Mesenchymal stem cell (in vitro differentiated cells and primary cell): Measurements from ENCODE around the gene FRMPD4.

ENCODE experiments used
- DNase-seq: peaks from one replicate; pipeline ENCODE4 v3.0.0-alpha.2; 2013
- H2AFZ ChIP-seq: one replicate; pipeline ENCODE4 v1.6.1; 2013; ENCODE audit warnings: low read depth, mild to moderate bottlenecking, control low read depth, inconsistent platforms, low read length, moderate library complexity
- H2AK5ac ChIP-seq: 2 replicates; pipeline ENCODE4 v1.6.1; 2013; ENCODE audit warnings: low read length, moderate library complexity, mild to moderate bottlenecking, inconsistent platforms; ENCODE audit not compliant: severe bottlenecking
- H2BK120ac ChIP-seq: one replicate; pipeline ENCODE4 v1.6.1; 2013; ENCODE audit warnings: low read depth, mild to moderate bottlenecking, inconsistent platforms, low read length, moderate library complexity
- H2BK12ac ChIP-seq, 2 experiments: one replicate each; pipeline ENCODE4 v1.6.1; 2013; ENCODE audit warnings: inconsistent platforms in 2 of 2, low read length in 2 of 2, mild to moderate bottlenecking in 2 of 2, moderate library complexity in 2 of 2, control low read depth in 1 of 2
- H2BK15ac ChIP-seq: one replicate; pipeline ENCODE4 v1.6.1; 2013; ENCODE audit warnings: mild to moderate bottlenecking, low read depth, inconsistent platforms; ENCODE audit not compliant: poor library complexity, severe bottlenecking
- H2BK5ac ChIP-seq: 2 replicates; pipeline ENCODE4 v1.6.1; 2013; ENCODE audit warnings: low read depth, mild to moderate bottlenecking, low read length, control low read depth, inconsistent platforms; ENCODE audit not compliant: poor library complexity, severe bottlenecking
- H3K14ac ChIP-seq, 2 experiments: one replicate each; pipeline ENCODE4 v1.6.1; 2013; ENCODE audit warnings: inconsistent platforms in 2 of 2, low read length in 2 of 2, control low read depth in 1 of 2, mild to moderate bottlenecking in 1 of 2, moderate library complexity in 1 of 2
- H3K18ac ChIP-seq, 2 experiments: one replicate each; pipeline ENCODE4 v1.6.1; 2013; ENCODE audit warnings: inconsistent platforms in 2 of 2, low read length in 2 of 2, control low read depth in 1 of 2, low read depth in 1 of 2, mild to moderate bottlenecking in 1 of 2
- H3K23ac ChIP-seq, 2 experiments: one replicate each; pipeline ENCODE4 v1.6.1; 2013; ENCODE audit warnings: inconsistent platforms in 2 of 2, low read length in 2 of 2, mild to moderate bottlenecking in 2 of 2, moderate library complexity in 2 of 2, control low read depth in 1 of 2
- H3K27ac ChIP-seq: 2 replicates; pipeline ENCODE4 v1.5.1; 2013; ENCODE audit warnings: mild to moderate bottlenecking, moderate library complexity, low read length, control low read depth, inconsistent platforms; ENCODE audit not compliant: poor library complexity, severe bottlenecking
- H3K27me3 ChIP-seq, 2 experiments: 2 replicates each; pipeline versions ENCODE4 v1.6.1 to v1.7.0; 2013; ENCODE audit warnings: low read length in 2 of 2, mild to moderate bottlenecking in 2 of 2, moderate library complexity in 2 of 2, control low read depth in 1 of 2, inconsistent platforms in 1 of 2; ENCODE audit not compliant: control insufficient read depth in 1 of 2, insufficient read depth in 1 of 2
- H3K36me3 ChIP-seq, 2 experiments: 2 replicates each; pipeline versions ENCODE4 v1.6.1 to v1.7.0; 2013; ENCODE audit warnings: low read length in 2 of 2, control low read depth in 1 of 2, inconsistent platforms in 1 of 2, low read depth in 1 of 2, mild to moderate bottlenecking in 1 of 2; ENCODE audit not compliant: insufficient read depth in 2 of 2, control insufficient read depth in 1 of 2
- H3K4ac ChIP-seq, 2 experiments: one replicate each; pipeline ENCODE4 v1.6.1; 2013; ENCODE audit warnings: inconsistent platforms in 2 of 2, low read length in 2 of 2, mild to moderate bottlenecking in 2 of 2, moderate library complexity in 2 of 2, control low read depth in 1 of 2, low read depth in 1 of 2
- H3K4me1 ChIP-seq: 2 replicates; pipeline ENCODE4 v1.6.1; 2013; ENCODE audit warnings: low read depth, low read length, control low read depth; ENCODE audit not compliant: control insufficient read depth, insufficient read depth
- H3K4me2 ChIP-seq: 2 replicates; pipeline ENCODE4 v1.6.1; 2013; ENCODE audit warnings: low read length, mild to moderate bottlenecking, inconsistent platforms; ENCODE audit not compliant: poor library complexity, severe bottlenecking
- H3K4me3 ChIP-seq, 2 experiments: 2 replicates each; pipeline versions ENCODE4 v1.5.1 to v1.7.0; 2013; ENCODE audit warnings: low read length in 2 of 2, mild to moderate bottlenecking in 2 of 2, control low read depth in 1 of 2, low read depth in 1 of 2; ENCODE audit not compliant: insufficient read depth in 1 of 2
- H3K79me1 ChIP-seq: replicated peaks from 2 replicates; pipeline ENCODE4 v1.6.1; 2013; ENCODE audit warnings: mild to moderate bottlenecking, control low read depth, low read length, inconsistent platforms; ENCODE audit not compliant: poor library complexity, severe bottlenecking
- H3K9ac ChIP-seq: 2 replicates; pipeline ENCODE4 v1.7.0; 2013; ENCODE audit warnings: mild to moderate bottlenecking, low read length, moderate library complexity
- H3K9me3 ChIP-seq: 2 replicates; pipeline ENCODE4 v1.7.0; 2013; ENCODE audit warnings: mild to moderate bottlenecking, low read length; ENCODE audit not compliant: control insufficient read depth
- H4K8ac ChIP-seq: one replicate; pipeline ENCODE4 v1.6.1; 2013; ENCODE audit warnings: inconsistent platforms, mild to moderate bottlenecking, low read length, moderate library complexity
- H4K91ac ChIP-seq: one replicate; pipeline ENCODE4 v1.6.1; 2013; ENCODE audit warnings: mild to moderate bottlenecking, low read length, inconsistent platforms
- WGBS: methylation state at CpG from one replicate; pipeline ENCODE4 v1.1.7; 2013; ENCODE audit warnings: mixed read lengths; 5-methylcytosine and 5-hydroxymethylcytosine counted together

Gene FRMPD4

DNA sequence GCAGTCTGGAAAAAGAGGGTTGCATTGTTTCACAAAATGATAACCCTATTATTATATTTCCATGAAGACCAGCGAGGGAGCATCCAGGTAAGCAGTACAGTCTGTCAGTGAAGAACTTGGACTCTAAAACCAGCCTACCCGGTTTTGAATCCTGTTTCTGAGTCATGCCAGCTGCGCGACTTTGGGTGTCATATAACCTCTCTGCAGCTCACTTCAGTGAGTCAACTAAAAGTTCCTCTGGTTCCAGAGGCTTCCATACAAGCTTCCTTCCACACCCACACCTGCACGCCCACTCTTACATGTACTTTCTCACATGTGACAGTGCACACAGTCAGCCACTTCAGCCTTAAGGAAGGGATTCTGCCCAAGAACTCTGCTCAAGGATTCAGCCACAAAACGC, 603.1 kb downstream of the FRMPD4 start:
- Histone ChIP-seq H2BK12ac (no peak overlapping the region), H3K79me1 (no peaks in the 10 kb centered on the region), H3K4me3 (no peak overlapping the region), H3K27ac (no peak overlapping the region), H3K9me3 (no peaks in the 10 kb centered on the region), H2AK5ac (no peak overlapping the region), H3K9ac (no peak overlapping the region), H3K23ac (no peak overlapping the region), H3K18ac (no peak overlapping the region), H3K36me3 (no peaks in the 10 kb centered on the region), H3K14ac (no peak overlapping the region), H4K91ac (no peak overlapping the region), H3K4me1 (no peaks in the 10 kb centered on the region), H3K4ac (no peak overlapping the region), H3K27me3 (no peaks in the 10 kb centered on the region), H2BK120ac (no peak overlapping the region), H2BK15ac (no peak overlapping the region), H2AFZ (no peak overlapping the region), H3K4me2 (no peak overlapping the region), H4K8ac (no peak overlapping the region), H2BK5ac (no peak overlapping the region)
- DNase-seq = no peak
- 87% methylated on average over 5 of the region's 6 CpGs for WGBS

DNA sequence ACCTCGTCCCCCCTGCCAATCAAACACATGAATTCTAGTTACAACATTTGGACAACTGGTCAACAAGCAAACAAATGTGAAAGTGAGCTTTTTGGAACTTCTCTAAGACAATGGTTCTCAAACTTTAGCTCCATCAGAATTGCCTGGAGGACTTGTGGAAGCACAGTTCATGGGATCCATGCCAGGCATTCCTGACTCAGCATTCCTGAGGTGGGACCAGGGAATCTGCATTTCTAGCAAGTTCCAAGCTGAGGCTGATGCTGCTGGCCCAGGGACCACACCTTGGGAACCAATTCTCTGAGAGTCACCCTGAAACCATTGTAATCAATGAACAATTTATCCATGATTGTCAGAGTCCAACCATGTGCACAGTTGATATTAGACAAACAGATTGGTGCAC, 609.2 kb downstream of the FRMPD4 start:
- WGBS = 55% methylated on average over 1 of the region's 1 CpG
- Histone ChIP-seq H3K27me3 (no peaks in the 10 kb centered on the region), H3K9ac (no peak overlapping the region), H3K9me3 (peaks cover 9% of the 10 kb centered on the region), H3K4me1 (no peaks in the 10 kb centered on the region), H2BK15ac (no peak overlapping the region), H2AFZ (no peak overlapping the region), H3K36me3 (no peaks in the 10 kb centered on the region), H4K8ac (no peak overlapping the region), H2BK5ac (no peak overlapping the region), H3K27ac (no peak overlapping the region), H3K23ac (no peak overlapping the region), H3K4me2 (no peak overlapping the region), H3K4me3 (no peak overlapping the region), H3K4ac (no peak overlapping the region), H2AK5ac (no peak overlapping the region), H2BK120ac (no peak overlapping the region), H4K91ac (no peak overlapping the region), H2BK12ac (no peak overlapping the region), H3K18ac (no peak overlapping the region), H3K79me1 (no peaks in the 10 kb centered on the region), H3K14ac (no peak overlapping the region)
- DNase-seq = no peak

DNA sequence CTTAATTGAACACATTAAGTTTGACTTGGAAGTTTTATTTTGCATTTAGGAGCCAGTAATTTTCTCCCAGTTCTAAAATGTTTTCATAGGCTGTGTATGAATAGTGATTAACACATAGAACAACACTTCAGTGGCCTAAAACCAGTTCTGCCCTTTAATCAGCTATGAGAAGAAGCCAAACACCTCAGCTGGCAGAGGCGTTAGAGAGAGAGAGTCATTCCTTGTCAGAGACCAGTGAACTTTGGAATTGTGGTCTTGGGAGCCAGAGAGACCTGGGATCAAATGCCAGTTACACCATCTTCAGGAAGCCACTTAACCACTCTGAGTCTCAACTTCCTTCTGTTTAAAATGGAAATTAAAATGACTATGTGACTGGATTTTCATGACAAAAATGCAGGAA, 613.6 kb downstream of the FRMPD4 start:
- no peak overlapping the region for H4K91ac ChIP-seq
- no peak overlapping the region for H2BK15ac ChIP-seq
- H2BK120ac ChIP-seq = no peak overlapping the region
- no peaks in the 10 kb centered on the region for H3K79me1 ChIP-seq
- no peak overlapping the region for H3K27ac ChIP-seq
- no peak overlapping the region for H3K4ac ChIP-seq
- no peak overlapping the region for H3K4me2 ChIP-seq
- H2AK5ac ChIP-seq = no peak overlapping the region
- no peak overlapping the region for H3K14ac ChIP-seq
- H3K18ac ChIP-seq = no peak overlapping the region
- no peak overlapping the region for H3K23ac ChIP-seq
- no peaks in the 10 kb centered on the region for H3K36me3 ChIP-seq
- no peak overlapping the region for H2BK12ac ChIP-seq
- H3K9ac ChIP-seq = no peak overlapping the region
- peaks cover 12% of the 10 kb centered on the region for H3K9me3 ChIP-seq
- H3K4me1 ChIP-seq = no peaks in the 10 kb centered on the region
- no peak overlapping the region for H2BK5ac ChIP-seq
- WGBS = 60% methylated on average over 1 of the region's 1 CpG
- no peak overlapping the region for H3K4me3 ChIP-seq
- no peak overlapping the region for H2AFZ ChIP-seq
- H4K8ac ChIP-seq = no peak overlapping the region
- H3K27me3 ChIP-seq = no peaks in the 10 kb centered on the region
- no peak for DNase-seq

DNA sequence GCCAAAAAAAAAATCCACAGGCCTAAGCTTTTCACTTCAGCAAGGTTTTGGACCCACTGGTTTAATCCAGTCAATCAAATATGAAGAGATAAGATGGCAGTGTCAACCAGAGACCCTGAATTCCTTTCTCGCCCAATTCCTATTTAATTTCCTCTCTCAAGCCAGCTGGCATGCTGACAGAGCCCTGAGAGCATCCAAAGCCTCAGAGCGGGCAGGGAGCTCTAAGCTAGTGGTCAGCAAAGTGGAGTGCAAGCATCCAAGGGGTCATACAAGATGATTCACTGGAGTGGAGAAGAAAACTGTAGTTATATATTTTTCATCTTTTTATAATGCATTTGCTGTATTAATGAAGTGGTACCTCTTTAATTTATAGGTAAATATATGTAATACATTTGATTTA, 615.1 kb downstream of the FRMPD4 start:
- Histone ChIP-seq H3K4me3 (no peak overlapping the region), H3K14ac (no peak overlapping the region), H2BK5ac (no peak overlapping the region), H4K91ac (no peak overlapping the region), H3K9ac (no peak overlapping the region), H3K79me1 (no peaks in the 10 kb centered on the region), H2AK5ac (no peak overlapping the region), H3K9me3 (peaks cover 12% of the 10 kb centered on the region), H3K27me3 (peaks cover 0 to 3% of the 10 kb centered on the region in 2 experiments), H3K4me1 (no peaks in the 10 kb centered on the region), H2BK120ac (no peak overlapping the region), H3K23ac (no peak overlapping the region), H3K4ac (no peak overlapping the region), H4K8ac (no peak overlapping the region), H3K18ac (no peak overlapping the region), H2BK15ac (no peak overlapping the region), H2BK12ac (no peak overlapping the region), H3K27ac (no peak overlapping the region), H2AFZ (no peak overlapping the region), H3K4me2 (no peak overlapping the region), H3K36me3 (no peaks in the 10 kb centered on the region)
- DNase-seq = no peak
- 60% methylated on average over 1 of the region's 2 CpGs for WGBS
